WTC11 (cell line): ENCODE measurements around the gene NEDD4L. TPM values are rescaled to one million over a fixed set of nuclear protein-coding genes. Genes with fewer than 3 reads are reported as not detected.

Experiments
- ATAC-seq: fragments of 200-7000 bp; cut with Tn5 transposase; 2 replicates; pipeline ENCODE4 v1.10.0; 2021; ENCODE audit warnings: mild to moderate bottlenecking, moderate library complexity
- CTCF ChIA-PET: fragments of 300-600 bp; sonication (Branson Sonifier 250); formaldehyde crosslinking; loops from one replicate; lab custom pipeline; 2021; ENCODE audit warnings: antibody characterized with exemption; lab: Charles Lee
- POLR2A ChIA-PET: fragments of 350-600 bp; sonication (Branson Sonifier 250); formaldehyde crosslinking; loops from one replicate; lab custom pipeline; 2021; ENCODE audit warnings: antibody characterized with exemption; lab: Charles Lee
- DNase-seq: peaks from one replicate; pipeline ENCODE4 v3.0.0; 2021; ENCODE audit warnings: low spot score
- H3K27ac Mint-ChIP-seq: 2 replicates; pipeline ENCODE4 v1.8.0; 2021; ENCODE audit warnings: mixed read lengths
- H3K27me3 Mint-ChIP-seq: 2 replicates; pipeline ENCODE4 v1.8.0; 2021; ENCODE audit warnings: low read depth, mild to moderate bottlenecking, moderate library complexity, mixed read lengths
- H3K36me3 Mint-ChIP-seq: 2 replicates; pipeline ENCODE4 v1.8.0; 2021; ENCODE audit warnings: mixed read lengths
- H3K4me1 Mint-ChIP-seq: 2 replicates; pipeline ENCODE4 v1.8.0; 2022; ENCODE audit warnings: mixed read lengths
- H3K4me3 Mint-ChIP-seq: 2 replicates; pipeline ENCODE4 v1.8.0; 2021; ENCODE audit warnings: mild to moderate bottlenecking, moderate library complexity, mixed read lengths
- H3K9me3 Mint-ChIP-seq: 2 replicates; pipeline ENCODE4 v1.8.0; 2021; ENCODE audit warnings: mixed read lengths
- ELF4 ChIP-seq: sonication (generic); formaldehyde crosslinking; IDR thresholded peaks from 2 replicates; pipeline ENCODE4 v1.8.1; 2022; ENCODE audit warnings: low read depth, mild to moderate bottlenecking, moderate library complexity, missing genetic modification reagents
- NR1H2 ChIP-seq: sonication (generic); formaldehyde crosslinking; IDR thresholded peaks from 2 replicates; pipeline ENCODE4 v1.9.0; 2021; ENCODE audit warnings: mild to moderate bottlenecking, moderate library complexity, missing genetic modification reagents
- NR2C2 ChIP-seq: sonication (generic); formaldehyde crosslinking; IDR thresholded peaks from 2 replicates; pipeline ENCODE4 v1.8.0; 2022; ENCODE audit warnings: mild to moderate bottlenecking, missing genetic modification reagents
- NR3C1 ChIP-seq: sonication (generic); formaldehyde crosslinking; conservative IDR thresholded peaks from 2 replicates; pipeline ENCODE4 v1.8.1; 2023; ENCODE audit warnings: low read depth, mild to moderate bottlenecking, missing genetic modification reagents
- RORB ChIP-seq: fragments of 250-450 bp; sonication (Bioruptor Pico); IDR thresholded peaks from 2 replicates; pipeline ENCODE4 v1.9.0; 2021; ENCODE audit warnings: mild to moderate bottlenecking
- ZNF138 ChIP-seq: sonication (generic); formaldehyde crosslinking; conservative IDR thresholded peaks from 2 replicates; pipeline ENCODE4 v1.8.1; 2022; ENCODE audit warnings: mild to moderate bottlenecking, moderate library complexity, missing genetic modification reagents
- ZNF263 ChIP-seq: sonication (generic); formaldehyde crosslinking; IDR thresholded peaks from 2 replicates; pipeline ENCODE4 v1.8.1; 2022; ENCODE audit warnings: low read depth, mild to moderate bottlenecking, moderate library complexity, missing genetic modification reagents
- ZNF317 ChIP-seq: sonication (generic); formaldehyde crosslinking; IDR thresholded peaks from 2 replicates; pipeline ENCODE4 v1.8.1; 2023; ENCODE audit warnings: low read depth, mild to moderate bottlenecking, moderate library complexity, missing genetic modification reagents, borderline replicate concordance
- total RNA-seq: library from RNA; stranded (reverse); gene quantifications from 3 replicates; pipeline ENCODE4 v1.2.3, GENCODE V29; 2021
- TF ChIP-seq, protein P1 (sequence below): sonication (generic); formaldehyde crosslinking; IDR thresholded peaks from 2 replicates; pipeline ENCODE4 v1.8.0; 2022; ENCODE audit warnings: missing genetic modification reagents
- TF ChIP-seq, protein P2 (sequence below): fragments of 250-450 bp; sonication (Bioruptor Pico); IDR thresholded peaks from 2 replicates; pipeline ENCODE4 v1.9.0; 2021; ENCODE audit warnings: mild to moderate bottlenecking
- TF ChIP-seq, protein P3 (sequence below): sonication (generic); formaldehyde crosslinking; conservative IDR thresholded peaks from 2 replicates; pipeline ENCODE4 v1.8.1; 2023; ENCODE audit warnings: mild to moderate bottlenecking, low read depth, missing genetic modification reagents, moderate library complexity
- TF ChIP-seq, protein P4 (sequence below): sonication (generic); formaldehyde crosslinking; IDR thresholded peaks from 2 replicates; pipeline ENCODE4 v1.8.1; 2022; ENCODE audit warnings: missing genetic modification reagents, borderline replicate concordance
- TF ChIP-seq, protein P5 (sequence below): sonication (generic); formaldehyde crosslinking; IDR thresholded peaks from 2 replicates; pipeline ENCODE4 v1.8.0; 2022; ENCODE audit warnings: mild to moderate bottlenecking, missing genetic modification reagents
- TF ChIP-seq, protein P6 (sequence below): sonication (generic); formaldehyde crosslinking; IDR thresholded peaks from 2 replicates; pipeline ENCODE4 v1.8.0; 2023; ENCODE audit warnings: mild to moderate bottlenecking, missing genetic modification reagents

Gene NEDD4L
- total RNA-seq, 1 experiment from 2014 or later, result 88.0 TPM

DNA sequence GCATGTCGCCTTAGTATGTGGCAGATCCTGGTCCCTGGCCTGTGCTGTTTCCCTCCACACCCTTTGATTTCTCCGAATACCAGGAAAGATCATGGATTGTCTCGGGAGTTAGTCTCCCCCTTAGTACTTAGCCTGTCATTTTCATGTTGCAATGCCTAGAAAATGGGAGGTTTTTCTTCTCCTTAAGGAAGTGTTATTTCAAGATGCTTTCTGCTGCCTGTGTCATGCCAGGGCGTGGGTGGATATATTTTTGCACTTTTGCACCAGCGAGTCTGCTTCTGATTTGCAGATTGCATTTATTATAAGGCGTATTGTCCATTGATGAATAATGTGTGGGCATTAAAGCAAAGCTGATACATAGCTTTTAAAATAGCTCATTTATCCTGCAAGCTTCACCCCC, 223.5 kb downstream of the NEDD4L start (continued):
- TF ChIP-seq, protein P1, sequence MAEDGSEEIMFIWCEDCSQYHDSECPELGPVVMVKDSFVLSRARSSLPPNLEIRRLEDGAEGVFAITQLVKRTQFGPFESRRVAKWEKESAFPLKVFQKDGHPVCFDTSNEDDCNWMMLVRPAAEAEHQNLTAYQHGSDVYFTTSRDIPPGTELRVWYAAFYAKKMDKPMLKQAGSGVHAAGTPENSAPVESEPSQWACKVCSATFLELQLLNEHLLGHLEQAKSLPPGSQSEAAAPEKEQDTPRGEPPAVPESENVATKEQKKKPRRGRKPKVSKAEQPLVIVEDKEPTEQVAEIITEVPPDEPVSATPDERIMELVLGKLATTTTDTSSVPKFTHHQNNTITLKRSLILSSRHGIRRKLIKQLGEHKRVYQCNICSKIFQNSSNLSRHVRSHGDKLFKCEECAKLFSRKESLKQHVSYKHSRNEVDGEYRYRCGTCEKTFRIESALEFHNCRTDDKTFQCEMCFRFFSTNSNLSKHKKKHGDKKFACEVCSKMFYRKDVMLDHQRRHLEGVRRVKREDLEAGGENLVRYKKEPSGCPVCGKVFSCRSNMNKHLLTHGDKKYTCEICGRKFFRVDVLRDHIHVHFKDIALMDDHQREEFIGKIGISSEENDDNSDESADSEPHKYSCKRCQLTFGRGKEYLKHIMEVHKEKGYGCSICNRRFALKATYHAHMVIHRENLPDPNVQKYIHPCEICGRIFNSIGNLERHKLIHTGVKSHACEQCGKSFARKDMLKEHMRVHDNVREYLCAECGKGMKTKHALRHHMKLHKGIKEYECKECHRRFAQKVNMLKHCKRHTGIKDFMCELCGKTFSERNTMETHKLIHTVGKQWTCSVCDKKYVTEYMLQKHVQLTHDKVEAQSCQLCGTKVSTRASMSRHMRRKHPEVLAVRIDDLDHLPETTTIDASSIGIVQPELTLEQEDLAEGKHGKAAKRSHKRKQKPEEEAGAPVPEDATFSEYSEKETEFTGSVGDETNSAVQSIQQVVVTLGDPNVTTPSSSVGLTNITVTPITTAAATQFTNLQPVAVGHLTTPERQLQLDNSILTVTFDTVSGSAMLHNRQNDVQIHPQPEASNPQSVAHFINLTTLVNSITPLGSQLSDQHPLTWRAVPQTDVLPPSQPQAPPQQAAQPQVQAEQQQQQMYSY, result no peak

DNA sequence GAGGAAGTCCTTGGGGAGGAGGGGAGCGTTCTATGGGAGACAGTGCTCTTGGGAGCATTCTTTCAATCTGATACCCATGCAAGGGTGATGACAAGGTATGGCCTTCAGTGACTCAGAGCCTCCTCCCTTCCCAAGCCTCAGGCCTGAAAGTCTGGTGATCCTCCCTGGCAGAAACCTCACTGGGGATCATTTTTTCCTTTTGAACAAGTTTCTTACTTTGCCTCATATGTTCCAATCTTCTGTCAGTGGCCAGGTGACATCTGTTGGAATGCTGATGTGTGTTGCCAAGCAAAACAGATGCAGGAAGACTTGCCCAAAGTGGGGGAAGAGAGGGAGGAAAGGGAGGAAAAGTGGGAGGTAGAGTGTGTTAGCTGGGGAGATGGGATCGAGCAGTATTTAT, 224.8 kb downstream of the NEDD4L start:
- H3K4me3 Mint-ChIP-seq, result no peak overlapping the region
- H3K9me3 Mint-ChIP-seq, result no peaks in the 10 kb centered on the region; the same call in 1 of the 2 replicates
- no peak for DNase-seq
- no peaks in the 10 kb centered on the region for H3K36me3 Mint-ChIP-seq
- H3K4me1 Mint-ChIP-seq, result peaks cover 38% of the 10 kb centered on the region
- CTCF ChIA-PET, result no interaction called here
- no peak for TF ChIP-seq ZNF263
- TF ChIP-seq ZNF138 (CRISPR knock-in tag), result no peak
- TF ChIP-seq NR1H2 (CRISPR knock-in tag), result no peak
- no peak for TF ChIP-seq NR3C1
- TF ChIP-seq ELF4 (CRISPR knock-in tag), result no peak
- no peak for TF ChIP-seq ZNF317 (CRISPR knock-in tag)
- TF ChIP-seq, all 79 proteins: peak for 0
- POLR2A ChIA-PET, result no interaction called here
- Mint-ChIP-seq H3K27ac (no peak overlapping the region), H3K27me3 (no peaks in the 10 kb centered on the region)
- ATAC-seq, result no peak; the same call in 1 of the 2 replicates

DNA sequence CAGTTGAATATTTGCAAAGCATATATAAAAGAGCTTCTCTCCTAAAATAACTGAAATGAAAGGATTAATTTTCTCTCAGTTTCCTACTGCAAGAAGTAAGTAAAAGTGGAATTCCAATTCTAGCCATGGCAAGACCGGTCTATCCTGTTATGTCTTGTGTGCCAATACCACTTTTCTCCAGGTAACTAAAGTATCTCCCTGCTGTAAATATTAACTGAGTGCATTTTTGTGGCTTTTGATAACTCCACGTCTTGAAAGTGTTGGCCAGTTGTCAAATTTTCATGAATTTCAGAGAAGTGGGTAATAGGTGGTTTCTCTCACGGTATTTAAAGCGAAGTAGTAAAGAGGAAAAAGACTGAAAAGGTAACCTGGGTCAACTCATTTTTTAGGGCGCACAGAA, 225.9 kb downstream of the NEDD4L start:
- H3K4me1 Mint-ChIP-seq, result peaks cover 38% of the 10 kb centered on the region
- CTCF ChIA-PET, result no interaction called here
- no peak overlapping the region for H3K4me3 Mint-ChIP-seq
- no peak overlapping the region for H3K27ac Mint-ChIP-seq
- no peaks in the 10 kb centered on the region for H3K27me3 Mint-ChIP-seq
- no peak for TF ChIP-seq NR2C2
- TF ChIP-seq, all 79 proteins: peak for 0
- ATAC-seq (no peak), DNase-seq (no peak)
- H3K9me3 Mint-ChIP-seq, result no peaks in the 10 kb centered on the region; the same call in 1 of the 2 replicates
- POLR2A ChIA-PET, result no interaction called here
- no peaks in the 10 kb centered on the region for H3K36me3 Mint-ChIP-seq

DNA sequence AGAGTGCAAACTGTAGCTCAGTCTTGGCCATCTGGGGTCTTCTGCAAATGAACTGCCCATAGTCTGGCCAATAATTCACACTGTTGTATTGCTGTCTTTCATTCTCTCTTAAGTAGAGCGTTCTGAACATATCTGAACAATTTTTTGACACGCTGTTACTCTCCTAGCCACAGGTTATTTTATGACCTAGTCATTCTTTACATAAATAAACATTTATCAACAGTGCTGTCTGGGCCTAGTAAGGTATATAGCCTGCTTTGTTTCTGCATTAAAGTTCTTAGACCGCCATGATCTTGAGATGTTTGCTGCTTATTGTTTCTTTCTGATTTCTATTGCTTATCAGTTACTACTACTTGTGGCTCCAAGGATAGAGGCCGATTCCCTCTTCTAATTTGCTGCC, 226.4 kb downstream of the NEDD4L start:
- POLR2A ChIA-PET, result no interaction called here
- DNase-seq, result no peak
- H3K4me1 Mint-ChIP-seq, result peaks cover 40% of the 10 kb centered on the region
- no peak overlapping the region for H3K4me3 Mint-ChIP-seq
- ATAC-seq, result no peak
- CTCF ChIA-PET, result no interaction called here
- H3K27ac Mint-ChIP-seq, result no peak overlapping the region
- H3K36me3 Mint-ChIP-seq, result no peaks in the 10 kb centered on the region
- H3K9me3 Mint-ChIP-seq, result no peaks in the 10 kb centered on the region
- no peaks in the 10 kb centered on the region for H3K27me3 Mint-ChIP-seq
- TF ChIP-seq ZNF263 (no peak), RORB (no peak)
- TF ChIP-seq, protein P2, sequence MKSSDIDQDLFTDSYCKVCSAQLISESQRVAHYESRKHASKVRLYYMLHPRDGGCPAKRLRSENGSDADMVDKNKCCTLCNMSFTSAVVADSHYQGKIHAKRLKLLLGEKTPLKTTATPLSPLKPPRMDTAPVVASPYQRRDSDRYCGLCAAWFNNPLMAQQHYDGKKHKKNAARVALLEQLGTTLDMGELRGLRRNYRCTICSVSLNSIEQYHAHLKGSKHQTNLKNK, result no peak
- TF ChIP-seq, protein P3, sequence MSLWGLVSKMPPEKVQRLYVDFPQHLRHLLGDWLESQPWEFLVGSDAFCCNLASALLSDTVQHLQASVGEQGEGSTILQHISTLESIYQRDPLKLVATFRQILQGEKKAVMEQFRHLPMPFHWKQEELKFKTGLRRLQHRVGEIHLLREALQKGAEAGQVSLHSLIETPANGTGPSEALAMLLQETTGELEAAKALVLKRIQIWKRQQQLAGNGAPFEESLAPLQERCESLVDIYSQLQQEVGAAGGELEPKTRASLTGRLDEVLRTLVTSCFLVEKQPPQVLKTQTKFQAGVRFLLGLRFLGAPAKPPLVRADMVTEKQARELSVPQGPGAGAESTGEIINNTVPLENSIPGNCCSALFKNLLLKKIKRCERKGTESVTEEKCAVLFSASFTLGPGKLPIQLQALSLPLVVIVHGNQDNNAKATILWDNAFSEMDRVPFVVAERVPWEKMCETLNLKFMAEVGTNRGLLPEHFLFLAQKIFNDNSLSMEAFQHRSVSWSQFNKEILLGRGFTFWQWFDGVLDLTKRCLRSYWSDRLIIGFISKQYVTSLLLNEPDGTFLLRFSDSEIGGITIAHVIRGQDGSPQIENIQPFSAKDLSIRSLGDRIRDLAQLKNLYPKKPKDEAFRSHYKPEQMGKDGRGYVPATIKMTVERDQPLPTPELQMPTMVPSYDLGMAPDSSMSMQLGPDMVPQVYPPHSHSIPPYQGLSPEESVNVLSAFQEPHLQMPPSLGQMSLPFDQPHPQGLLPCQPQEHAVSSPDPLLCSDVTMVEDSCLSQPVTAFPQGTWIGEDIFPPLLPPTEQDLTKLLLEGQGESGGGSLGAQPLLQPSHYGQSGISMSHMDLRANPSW (CRISPR knock-in tag), result no peak
- TF ChIP-seq, protein P4, sequence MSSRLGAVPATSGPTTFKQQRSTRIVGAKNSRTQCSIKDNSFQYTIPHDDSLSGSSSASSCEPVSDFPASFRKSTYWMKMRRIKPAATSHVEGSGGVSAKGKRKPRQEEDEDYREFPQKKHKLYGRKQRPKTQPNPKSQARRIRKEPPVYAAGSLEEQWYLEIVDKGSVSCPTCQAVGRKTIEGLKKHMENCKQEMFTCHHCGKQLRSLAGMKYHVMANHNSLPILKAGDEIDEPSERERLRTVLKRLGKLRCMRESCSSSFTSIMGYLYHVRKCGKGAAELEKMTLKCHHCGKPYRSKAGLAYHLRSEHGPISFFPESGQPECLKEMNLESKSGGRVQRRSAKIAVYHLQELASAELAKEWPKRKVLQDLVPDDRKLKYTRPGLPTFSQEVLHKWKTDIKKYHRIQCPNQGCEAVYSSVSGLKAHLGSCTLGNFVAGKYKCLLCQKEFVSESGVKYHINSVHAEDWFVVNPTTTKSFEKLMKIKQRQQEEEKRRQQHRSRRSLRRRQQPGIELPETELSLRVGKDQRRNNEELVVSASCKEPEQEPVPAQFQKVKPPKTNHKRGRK (CRISPR knock-in tag), result no peak
- TF ChIP-seq, protein P5, sequence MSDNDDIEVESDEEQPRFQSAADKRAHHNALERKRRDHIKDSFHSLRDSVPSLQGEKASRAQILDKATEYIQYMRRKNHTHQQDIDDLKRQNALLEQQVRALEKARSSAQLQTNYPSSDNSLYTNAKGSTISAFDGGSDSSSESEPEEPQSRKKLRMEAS (CRISPR knock-in tag), result no peak
- TF ChIP-seq, protein P6, sequence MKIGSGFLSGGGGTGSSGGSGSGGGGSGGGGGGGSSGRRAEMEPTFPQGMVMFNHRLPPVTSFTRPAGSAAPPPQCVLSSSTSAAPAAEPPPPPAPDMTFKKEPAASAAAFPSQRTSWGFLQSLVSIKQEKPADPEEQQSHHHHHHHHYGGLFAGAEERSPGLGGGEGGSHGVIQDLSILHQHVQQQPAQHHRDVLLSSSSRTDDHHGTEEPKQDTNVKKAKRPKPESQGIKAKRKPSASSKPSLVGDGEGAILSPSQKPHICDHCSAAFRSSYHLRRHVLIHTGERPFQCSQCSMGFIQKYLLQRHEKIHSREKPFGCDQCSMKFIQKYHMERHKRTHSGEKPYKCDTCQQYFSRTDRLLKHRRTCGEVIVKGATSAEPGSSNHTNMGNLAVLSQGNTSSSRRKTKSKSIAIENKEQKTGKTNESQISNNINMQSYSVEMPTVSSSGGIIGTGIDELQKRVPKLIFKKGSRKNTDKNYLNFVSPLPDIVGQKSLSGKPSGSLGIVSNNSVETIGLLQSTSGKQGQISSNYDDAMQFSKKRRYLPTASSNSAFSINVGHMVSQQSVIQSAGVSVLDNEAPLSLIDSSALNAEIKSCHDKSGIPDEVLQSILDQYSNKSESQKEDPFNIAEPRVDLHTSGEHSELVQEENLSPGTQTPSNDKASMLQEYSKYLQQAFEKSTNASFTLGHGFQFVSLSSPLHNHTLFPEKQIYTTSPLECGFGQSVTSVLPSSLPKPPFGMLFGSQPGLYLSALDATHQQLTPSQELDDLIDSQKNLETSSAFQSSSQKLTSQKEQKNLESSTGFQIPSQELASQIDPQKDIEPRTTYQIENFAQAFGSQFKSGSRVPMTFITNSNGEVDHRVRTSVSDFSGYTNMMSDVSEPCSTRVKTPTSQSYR (CRISPR knock-in tag), result no peak
- TF ChIP-seq, protein P1, result no peak
